ENCODE measurements around the gene PALD1. TPM values are rescaled to one million over a fixed set of nuclear protein-coding genes. Genes with fewer than 3 reads are reported as not detected.
"Not testable (repeated sequence)": the region's sequence is repeated elsewhere in the genome, so short reads cannot be mapped to it uniquely, and the experiment has no call there.

PALD1 gene
- total RNA-seq, 4 donors from 2014 or later, result 10.7 to 28.2 (median 14.0) TPM

DNA sequence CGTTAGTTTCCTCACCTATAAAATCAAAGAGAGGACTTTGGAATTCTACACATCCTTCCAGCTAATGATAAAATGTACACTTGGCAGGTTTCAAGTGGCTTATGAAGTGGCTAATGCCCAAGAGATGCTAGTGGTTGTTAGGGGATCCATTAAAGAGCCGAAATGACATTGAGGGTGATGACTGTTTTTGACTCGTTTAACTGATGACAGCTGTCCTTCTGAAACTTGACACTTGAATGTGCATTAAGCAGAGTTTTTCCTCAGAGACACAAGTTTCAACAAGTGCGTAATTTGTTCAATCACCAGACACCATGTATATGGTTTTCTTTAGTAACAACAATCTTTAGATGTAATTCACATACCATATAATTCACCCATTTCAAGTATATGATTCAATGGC, 125.5 kb downstream of the PALD1 start:
- Histone ChIP-seq H3K27me3 (no peaks in the 10 kb centered on the region), H3K4me3 (replicated peaks in 1 of 3) (no peak overlapping the region), H3K9me3 (no peaks in the 10 kb centered on the region), H3K27ac (no peak overlapping the region), H3K36me3 (no peaks in the 10 kb centered on the region), H3K4me1 (no peaks in the 10 kb centered on the region)
- DNase-seq, result no peak
- WGBS, 2 donors, result 80 to 84% methylated on average over 4 of the region's 4 CpGs
- intact Hi-C loops (cut with DNase I), result no loop called here
- no peak for TF ChIP-seq POLR2A (IDR thresholded peaks at IDR 0.05)
- TF ChIP-seq, protein P1, sequence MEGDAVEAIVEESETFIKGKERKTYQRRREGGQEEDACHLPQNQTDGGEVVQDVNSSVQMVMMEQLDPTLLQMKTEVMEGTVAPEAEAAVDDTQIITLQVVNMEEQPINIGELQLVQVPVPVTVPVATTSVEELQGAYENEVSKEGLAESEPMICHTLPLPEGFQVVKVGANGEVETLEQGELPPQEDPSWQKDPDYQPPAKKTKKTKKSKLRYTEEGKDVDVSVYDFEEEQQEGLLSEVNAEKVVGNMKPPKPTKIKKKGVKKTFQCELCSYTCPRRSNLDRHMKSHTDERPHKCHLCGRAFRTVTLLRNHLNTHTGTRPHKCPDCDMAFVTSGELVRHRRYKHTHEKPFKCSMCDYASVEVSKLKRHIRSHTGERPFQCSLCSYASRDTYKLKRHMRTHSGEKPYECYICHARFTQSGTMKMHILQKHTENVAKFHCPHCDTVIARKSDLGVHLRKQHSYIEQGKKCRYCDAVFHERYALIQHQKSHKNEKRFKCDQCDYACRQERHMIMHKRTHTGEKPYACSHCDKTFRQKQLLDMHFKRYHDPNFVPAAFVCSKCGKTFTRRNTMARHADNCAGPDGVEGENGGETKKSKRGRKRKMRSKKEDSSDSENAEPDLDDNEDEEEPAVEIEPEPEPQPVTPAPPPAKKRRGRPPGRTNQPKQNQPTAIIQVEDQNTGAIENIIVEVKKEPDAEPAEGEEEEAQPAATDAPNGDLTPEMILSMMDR (IDR thresholded peaks at IDR 0.05), result no peak

DNA sequence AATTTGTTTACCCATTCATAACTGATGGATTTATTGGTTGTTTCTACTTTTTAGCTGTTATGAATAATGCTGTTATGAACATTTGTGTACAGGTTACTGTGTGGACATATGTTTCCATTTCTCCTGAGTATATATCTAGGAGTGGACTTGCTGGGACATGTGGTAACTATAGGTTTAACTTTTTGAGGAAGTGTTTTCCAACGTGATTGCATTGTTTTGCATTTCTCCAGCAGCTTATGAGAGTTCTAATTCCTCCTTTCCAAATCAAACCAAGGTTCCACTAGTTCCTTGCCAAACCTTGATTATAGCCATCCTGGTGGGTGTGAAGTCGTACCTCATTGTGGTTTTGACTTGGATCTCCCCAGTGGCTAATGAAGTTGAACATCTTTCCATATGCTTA, 126.6 kb downstream of the PALD1 start:
- no peaks in the 10 kb centered on the region for H3K36me3 ChIP-seq
- no peak overlapping the region for H3K4me3 ChIP-seq (replicated peaks in 1 of 3)
- 82 to 87% methylated on average over 2 of the region's 2 CpGs for WGBS, 2 donors
- DNase-seq, result no peak
- TF ChIP-seq, protein P1 (IDR thresholded peaks at IDR 0.05), result no peak
- no peak for TF ChIP-seq POLR2A (IDR thresholded peaks at IDR 0.05)
- no peaks in the 10 kb centered on the region for H3K9me3 ChIP-seq
- no peak overlapping the region for H3K27ac ChIP-seq
- H3K4me1 ChIP-seq, result no peaks in the 10 kb centered on the region
- H3K27me3 ChIP-seq, result no peaks in the 10 kb centered on the region
- intact Hi-C loops (cut with DNase I), result no loop called here

DNA sequence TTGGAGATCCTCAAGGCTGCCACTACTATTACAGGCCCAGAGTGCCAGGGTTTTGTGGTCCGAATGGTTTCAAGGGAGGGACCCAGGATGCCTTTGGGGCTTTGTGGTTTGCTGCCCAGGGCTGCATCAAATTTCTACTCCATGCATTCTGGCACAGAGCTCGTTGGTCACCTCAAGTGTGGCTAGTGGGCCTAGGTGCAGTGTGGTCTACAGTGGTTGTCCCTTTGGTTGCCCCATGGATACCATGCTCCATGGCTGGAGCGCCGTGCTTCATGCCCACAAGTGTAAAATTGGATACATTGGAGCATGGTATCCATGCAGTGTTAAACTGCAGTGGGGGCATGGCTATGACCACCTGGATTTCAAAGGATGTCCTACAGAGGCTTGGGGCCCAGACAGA, 129.4 kb downstream of the PALD1 start:
- intact Hi-C loops (cut with DNase I), result no loop called here
- Histone ChIP-seq H3K4me3 (replicated peaks in 1 of 3) (no peak overlapping the region), H3K36me3 (no peaks in the 10 kb centered on the region), H3K4me1 (no peaks in the 10 kb centered on the region), H3K27me3 (no peaks in the 10 kb centered on the region), H3K27ac (no peak overlapping the region), H3K9me3 (no peaks in the 10 kb centered on the region)
- TF ChIP-seq, protein P1 (IDR thresholded peaks at IDR 0.05), result no peak
- no peak for TF ChIP-seq POLR2A (IDR thresholded peaks at IDR 0.05)
- no peak for DNase-seq
- WGBS, 2 donors, result 92 to 98% methylated on average over 4 of the region's 4 CpGs

DNA sequence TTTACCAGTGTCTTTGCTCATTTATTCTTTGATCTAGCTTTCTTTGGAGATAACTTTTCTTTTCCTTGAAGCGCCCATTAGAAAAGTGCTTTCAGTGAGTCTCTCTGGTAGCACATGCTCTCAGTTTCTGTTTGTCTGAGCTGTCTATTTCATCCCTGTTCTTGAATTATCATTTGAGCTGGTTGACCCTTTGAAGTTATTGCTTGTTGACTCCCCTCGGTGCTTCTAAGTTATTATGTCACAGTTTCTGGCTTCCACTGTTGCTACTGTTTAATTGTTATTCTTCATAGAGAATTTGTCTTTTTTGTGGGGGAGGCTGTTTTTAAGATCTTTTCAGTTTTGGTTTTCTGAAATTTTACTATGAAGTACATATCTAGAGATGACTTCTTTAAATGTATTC, 135.4 kb downstream of the PALD1 start:
- Histone ChIP-seq H3K4me1 (no peaks in the 10 kb centered on the region), H3K4me3 (replicated peaks in 1 of 3) (no peak overlapping the region), H3K9me3 (no peaks in the 10 kb centered on the region), H3K36me3 (no peaks in the 10 kb centered on the region), H3K27ac (no peak overlapping the region), H3K27me3 (no peaks in the 10 kb centered on the region)
- WGBS, 2 donors, result 89 to 90% methylated on average over 2 of the region's 2 CpGs
- no peak for TF ChIP-seq POLR2A (IDR thresholded peaks at IDR 0.05)
- TF ChIP-seq, protein P1 (IDR thresholded peaks at IDR 0.05), result no peak
- DNase-seq, result no peak
- intact Hi-C loops (cut with DNase I), result no loop called here

DNA sequence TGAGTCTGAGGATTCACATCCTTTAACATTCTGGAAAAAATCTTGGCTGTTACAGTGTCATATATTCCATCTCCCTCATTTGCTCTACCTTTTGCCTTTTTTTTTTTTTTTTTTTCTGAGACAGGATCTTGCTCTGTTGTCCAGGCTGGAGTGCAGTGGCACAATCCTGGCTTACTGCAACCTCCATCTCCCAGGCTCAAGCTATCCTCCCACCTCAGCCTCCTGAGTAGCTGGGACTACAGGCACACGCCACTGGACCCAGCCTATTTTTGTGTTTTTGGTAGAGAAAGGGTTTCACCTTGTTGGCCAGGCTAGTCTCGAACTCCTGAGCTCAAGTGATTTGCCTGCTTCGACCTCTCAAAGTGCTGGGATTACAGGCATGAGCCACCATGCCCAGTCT, 135.8 kb downstream of the PALD1 start:
- H3K27me3 ChIP-seq; H3K4me3 ChIP-seq (replicated peaks in 1 of 3); H3K9me3 ChIP-seq; H3K36me3 ChIP-seq; H3K4me1 ChIP-seq; DNase-seq; H3K27ac ChIP-seq; intact Hi-C loops (cut with DNase I): not testable (repeated sequence)
- WGBS, 2 donors, result 96 to 97% methylated on average over 3 of the region's 3 CpGs

DNA sequence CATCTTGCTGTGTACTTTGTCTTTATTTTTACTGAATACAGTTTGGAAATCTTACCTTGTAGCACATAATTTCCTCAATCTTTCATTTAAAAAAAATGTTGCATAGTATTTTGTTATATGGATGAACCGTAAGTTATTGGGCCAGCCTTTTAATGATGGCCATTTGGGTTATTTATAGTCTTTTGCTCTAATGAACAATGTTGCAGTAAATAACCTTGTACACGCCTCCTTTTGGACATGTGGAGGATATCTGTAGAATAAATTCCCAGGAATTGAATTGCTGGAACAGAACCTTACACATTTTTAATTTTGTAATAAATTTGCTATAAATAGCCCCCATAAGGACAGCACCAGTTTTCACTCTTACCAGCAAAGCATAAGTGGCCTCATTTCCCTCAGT, 136.6 kb downstream of the PALD1 start:
- Histone ChIP-seq H3K36me3 (no peaks in the 10 kb centered on the region), H3K27me3 (no peaks in the 10 kb centered on the region), H3K4me3 (replicated peaks in 1 of 3) (no peak overlapping the region), H3K4me1 (no peaks in the 10 kb centered on the region), H3K9me3 (no peaks in the 10 kb centered on the region), H3K27ac (no peak overlapping the region)
- intact Hi-C loops (cut with DNase I), result no loop called here
- WGBS, 2 donors, result 97 to 98% methylated on average over 2 of the region's 2 CpGs
- no peak for DNase-seq
- TF ChIP-seq, protein P1 (IDR thresholded peaks at IDR 0.05), result no peak
- TF ChIP-seq POLR2A (IDR thresholded peaks at IDR 0.05), result no peak

Data from thyroid gland (tissue), 4 donors.